NB4 (cell line): ENCODE results near the gene VWA5B1.

Experiments
- POLR2A ChIP-seq: IDR thresholded peaks from 2 replicates; pipeline ENCODE4 v1.6.1; 2011; ENCODE audit warnings: mild to moderate bottlenecking; ENCODE audit not compliant: insufficient read length; ENCODE audit errors: extremely low read depth
- TF ChIP-seq, protein P1 (sequence below): IDR thresholded peaks from one replicate; pipeline ENCODE4 v1.5.1; 2012; ENCODE audit warnings: low read depth, low read length
- TF ChIP-seq, protein P2 (sequence below): IDR thresholded peaks from 2 replicates; pipeline ENCODE4 v1.6.1; 2011; ENCODE audit warnings: low read depth, low read length

- TF ChIP-seq POLR2A = no peak
- TF ChIP-seq, protein P1, sequence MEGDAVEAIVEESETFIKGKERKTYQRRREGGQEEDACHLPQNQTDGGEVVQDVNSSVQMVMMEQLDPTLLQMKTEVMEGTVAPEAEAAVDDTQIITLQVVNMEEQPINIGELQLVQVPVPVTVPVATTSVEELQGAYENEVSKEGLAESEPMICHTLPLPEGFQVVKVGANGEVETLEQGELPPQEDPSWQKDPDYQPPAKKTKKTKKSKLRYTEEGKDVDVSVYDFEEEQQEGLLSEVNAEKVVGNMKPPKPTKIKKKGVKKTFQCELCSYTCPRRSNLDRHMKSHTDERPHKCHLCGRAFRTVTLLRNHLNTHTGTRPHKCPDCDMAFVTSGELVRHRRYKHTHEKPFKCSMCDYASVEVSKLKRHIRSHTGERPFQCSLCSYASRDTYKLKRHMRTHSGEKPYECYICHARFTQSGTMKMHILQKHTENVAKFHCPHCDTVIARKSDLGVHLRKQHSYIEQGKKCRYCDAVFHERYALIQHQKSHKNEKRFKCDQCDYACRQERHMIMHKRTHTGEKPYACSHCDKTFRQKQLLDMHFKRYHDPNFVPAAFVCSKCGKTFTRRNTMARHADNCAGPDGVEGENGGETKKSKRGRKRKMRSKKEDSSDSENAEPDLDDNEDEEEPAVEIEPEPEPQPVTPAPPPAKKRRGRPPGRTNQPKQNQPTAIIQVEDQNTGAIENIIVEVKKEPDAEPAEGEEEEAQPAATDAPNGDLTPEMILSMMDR = no peak
- TF ChIP-seq, protein P2, sequence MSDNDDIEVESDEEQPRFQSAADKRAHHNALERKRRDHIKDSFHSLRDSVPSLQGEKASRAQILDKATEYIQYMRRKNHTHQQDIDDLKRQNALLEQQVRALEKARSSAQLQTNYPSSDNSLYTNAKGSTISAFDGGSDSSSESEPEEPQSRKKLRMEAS = no peak
These were observed 30.0 kb downstream of the VWA5B1 start for GRCh38 chr1:20320704-20321103.
